ENCODE measurements around the gene ANKDD1B. TPM values are rescaled to one million over a fixed set of nuclear protein-coding genes. Genes with fewer than 3 reads are reported as not detected.

ANKDD1B gene
- total and polyA plus RNA-seq, 9 of the 15 experiments (the other 6 are each of a cell fraction or from before 2014, with no cell fraction given), result 0.04 to 0.29 (median 0.18) TPM; not detected in 1

- TF ChIP-seq MYC (IDR thresholded peaks at IDR 0.05; ENCODE audit: low read depth, low read length), result peak; percentile 93
- peak; percentile 70; the same call in 1 of the 2 replicates for TF ChIP-seq MYC (CRISPR knock-in tag; IDR thresholded peaks at IDR 0.05; ENCODE audit: borderline replicate concordance, low read depth)
- TF ChIP-seq, protein P1, sequence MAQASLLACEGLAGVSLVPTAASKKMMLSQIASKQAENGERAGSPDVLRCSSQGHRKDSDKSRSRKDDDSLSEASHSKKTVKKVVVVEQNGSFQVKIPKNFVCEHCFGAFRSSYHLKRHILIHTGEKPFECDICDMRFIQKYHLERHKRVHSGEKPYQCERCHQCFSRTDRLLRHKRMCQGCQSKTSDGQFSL (CRISPR knock-in tag; IDR thresholded peaks at IDR 0.05), result no peak
- TF ChIP-seq, protein P1 (tag; IDR thresholded peaks at IDR 0.05), result no peak; a peak in 1 of 4 replicates
- TF ChIP-seq ZNF197 (CRISPR knock-in tag; IDR thresholded peaks at IDR 0.05; ENCODE audit: low read depth), result no peak
- TF ChIP-seq CBFA2T3 (IDR thresholded peaks at IDR 0.05), result no peak
- no peak for TF ChIP-seq EHMT2 (IDR thresholded peaks at IDR 0.05)
- no peak for TF ChIP-seq SMARCA5 (IDR thresholded peaks at IDR 0.05)
- TF ChIP-seq CBX1 (IDR thresholded peaks at IDR 0.05; ENCODE audit: low read depth), result no peak
- TF ChIP-seq POU5F1 (IDR thresholded peaks at IDR 0.05; ENCODE audit: borderline replicate concordance, low read depth, low read length, partially characterized antibody), result no peak
- peak; percentile 54; the same call in 1 of the 2 replicates for TF ChIP-seq GTF2F1 (IDR thresholded peaks at IDR 0.05; ENCODE audit: low read depth, low read length)
- no peak for TF ChIP-seq HNRNPK (IDR thresholded peaks at IDR 0.05; ENCODE audit: low read depth, low read length, poor library complexity, severe bottlenecking)
- TF ChIP-seq, protein P2, sequence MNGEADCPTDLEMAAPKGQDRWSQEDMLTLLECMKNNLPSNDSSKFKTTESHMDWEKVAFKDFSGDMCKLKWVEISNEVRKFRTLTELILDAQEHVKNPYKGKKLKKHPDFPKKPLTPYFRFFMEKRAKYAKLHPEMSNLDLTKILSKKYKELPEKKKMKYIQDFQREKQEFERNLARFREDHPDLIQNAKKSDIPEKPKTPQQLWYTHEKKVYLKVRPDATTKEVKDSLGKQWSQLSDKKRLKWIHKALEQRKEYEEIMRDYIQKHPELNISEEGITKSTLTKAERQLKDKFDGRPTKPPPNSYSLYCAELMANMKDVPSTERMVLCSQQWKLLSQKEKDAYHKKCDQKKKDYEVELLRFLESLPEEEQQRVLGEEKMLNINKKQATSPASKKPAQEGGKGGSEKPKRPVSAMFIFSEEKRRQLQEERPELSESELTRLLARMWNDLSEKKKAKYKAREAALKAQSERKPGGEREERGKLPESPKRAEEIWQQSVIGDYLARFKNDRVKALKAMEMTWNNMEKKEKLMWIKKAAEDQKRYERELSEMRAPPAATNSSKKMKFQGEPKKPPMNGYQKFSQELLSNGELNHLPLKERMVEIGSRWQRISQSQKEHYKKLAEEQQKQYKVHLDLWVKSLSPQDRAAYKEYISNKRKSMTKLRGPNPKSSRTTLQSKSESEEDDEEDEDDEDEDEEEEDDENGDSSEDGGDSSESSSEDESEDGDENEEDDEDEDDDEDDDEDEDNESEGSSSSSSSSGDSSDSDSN (IDR thresholded peaks at IDR 0.05; ENCODE audit: borderline replicate concordance in 1 of 2, low read depth in 2 of 2, low read length in 2 of 2), result peak in 1 of 2 experiments; percentile 44; a peak in 1 of 4 replicates
- TF ChIP-seq HMBOX1 (IDR thresholded peaks at IDR 0.05), result no peak
- no peak for TF ChIP-seq ZNF707 (CRISPR knock-in tag; conservative IDR thresholded peaks at IDR 0.05)
- TF ChIP-seq, protein P3, sequence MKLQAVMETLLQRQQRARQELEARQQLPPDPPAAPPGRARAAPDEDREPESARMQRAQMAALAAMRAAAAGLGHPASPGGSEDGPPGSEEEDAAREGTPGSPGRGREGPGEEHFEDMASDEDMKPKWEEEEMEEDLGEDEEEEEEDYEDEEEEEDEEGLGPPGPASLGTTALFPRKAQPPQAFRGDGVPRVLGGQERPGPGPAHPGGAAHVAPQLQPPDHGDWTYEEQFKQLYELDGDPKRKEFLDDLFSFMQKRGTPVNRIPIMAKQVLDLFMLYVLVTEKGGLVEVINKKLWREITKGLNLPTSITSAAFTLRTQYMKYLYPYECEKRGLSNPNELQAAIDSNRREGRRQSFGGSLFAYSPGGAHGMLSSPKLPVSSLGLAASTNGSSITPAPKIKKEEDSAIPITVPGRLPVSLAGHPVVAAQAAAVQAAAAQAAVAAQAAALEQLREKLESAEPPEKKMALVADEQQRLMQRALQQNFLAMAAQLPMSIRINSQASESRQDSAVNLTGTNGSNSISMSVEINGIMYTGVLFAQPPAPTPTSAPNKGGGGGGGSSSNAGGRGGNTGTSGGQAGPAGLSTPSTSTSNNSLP (IDR thresholded peaks at IDR 0.05; ENCODE audit: borderline replicate concordance, low read depth, low read length), result no peak
- no peak for TF ChIP-seq TGIF2 (CRISPR knock-in tag; IDR thresholded peaks at IDR 0.05)
- TF ChIP-seq ZNF133 (CRISPR knock-in tag; IDR thresholded peaks at IDR 0.05), result no peak
- TF ChIP-seq DLX4 (CRISPR knock-in tag; IDR thresholded peaks at IDR 0.05), result no peak
These were observed 106.0 kb downstream of the ANKDD1B start, which contains the start of gene POC5 (continued) for GRCh38 chr5:75717082-75717922.

Data from K562 (cell line).